Type B pancreatic cell (in vitro differentiated cells): ENCODE data around the gene CERS6. TPM values are rescaled to one million over a fixed set of nuclear protein-coding genes. Genes with fewer than 3 reads are reported as not detected.

Experiments
- DNase-seq: peaks from one replicate; pipeline ENCODE4 v3.0.0; 2021; ENCODE audit warnings: mixed read lengths; ENCODE audit not compliant: unreplicated experiment; ENCODE audit errors: extremely low spot score
- H3K27ac Mint-ChIP-seq: 2 replicates; pipeline ENCODE4 v1.8.0; 2021; ENCODE audit warnings: mild to moderate bottlenecking, mixed read lengths
- H3K27me3 Mint-ChIP-seq: 2 replicates; pipeline ENCODE4 v1.8.0; 2021; ENCODE audit warnings: mixed read lengths
- H3K36me3 Mint-ChIP-seq: 2 replicates; pipeline ENCODE4 v1.8.0; 2021; ENCODE audit warnings: mixed read lengths
- H3K4me1 Mint-ChIP-seq: one replicate; pipeline ENCODE4 v1.8.0; 2021; ENCODE audit warnings: mixed read lengths; ENCODE audit not compliant: unreplicated experiment
- H3K4me3 Mint-ChIP-seq: 2 replicates; pipeline ENCODE4 v1.8.0; 2021; ENCODE audit warnings: mild to moderate bottlenecking, mixed read lengths
- H3K9me3 Mint-ChIP-seq: 2 replicates; pipeline ENCODE4 v1.8.0; 2021; ENCODE audit warnings: mixed read lengths
- total RNA-seq: library from RNA; stranded (reverse); gene quantifications from 2 replicates; pipeline ENCODE4 v1.2.1, GENCODE V29; 2021; ENCODE audit warnings: low replicate concordance
- TF ChIP-seq, protein P1 (sequence below): fragments of 200-600 bp; sonication (generic); conservative IDR thresholded peaks from 2 replicates; pipeline ENCODE4 v1.5.0; 2021; ENCODE audit warnings: antibody characterized with exemption, mild to moderate bottlenecking

CERS6 gene
- total RNA-seq, 1 donor from 2014 or later = 43.0 TPM

DNA sequence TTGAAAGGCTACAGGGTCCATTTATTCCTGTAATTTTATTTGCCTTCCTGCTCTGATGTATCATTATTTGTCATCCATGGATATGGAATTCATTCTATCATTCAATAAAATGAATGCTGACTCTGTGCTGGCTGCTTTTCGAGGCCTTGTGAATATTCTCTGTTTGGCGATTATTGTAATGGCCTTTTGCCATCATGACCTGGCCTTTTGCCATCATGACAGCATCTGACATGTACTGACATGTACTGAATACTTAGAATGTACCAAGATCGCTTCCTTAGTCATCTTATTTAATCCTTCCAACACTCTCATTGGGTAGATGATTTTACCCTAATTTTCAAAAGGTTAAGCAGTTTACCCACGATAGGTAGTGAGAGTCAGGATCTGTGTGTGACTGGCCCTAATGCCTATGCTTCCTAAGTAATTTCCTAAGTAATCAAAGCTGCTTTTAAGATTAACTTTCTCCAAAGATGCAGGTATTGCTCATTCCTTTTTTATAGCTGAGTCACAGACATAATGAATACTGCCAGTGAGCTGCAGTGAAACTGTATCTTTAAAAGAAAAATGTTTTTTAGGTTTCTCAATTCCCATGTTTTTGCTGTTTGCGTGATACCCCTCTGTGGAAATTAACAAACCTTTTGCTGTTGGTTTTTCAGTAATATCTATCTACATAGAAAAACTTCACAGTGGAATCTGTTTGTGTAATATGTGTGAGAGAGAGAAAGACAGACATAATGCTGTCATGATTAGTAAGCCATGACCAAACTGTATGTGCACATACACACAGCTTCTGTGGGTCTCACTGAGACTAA, 127.8 kb downstream of the CERS6 start:
- Mint-ChIP-seq H3K27me3 (no peaks in the 10 kb centered on the region), H3K4me1 (peaks cover 37% of the 10 kb centered on the region), H3K9me3 (no peaks in the 10 kb centered on the region), H3K4me3 (no peak overlapping the region), H3K36me3 (peaks cover 27% of the 10 kb centered on the region), H3K27ac (peak overlapping the region; percentile 57)
- DNase-seq = no peak
- TF ChIP-seq, protein P1, sequence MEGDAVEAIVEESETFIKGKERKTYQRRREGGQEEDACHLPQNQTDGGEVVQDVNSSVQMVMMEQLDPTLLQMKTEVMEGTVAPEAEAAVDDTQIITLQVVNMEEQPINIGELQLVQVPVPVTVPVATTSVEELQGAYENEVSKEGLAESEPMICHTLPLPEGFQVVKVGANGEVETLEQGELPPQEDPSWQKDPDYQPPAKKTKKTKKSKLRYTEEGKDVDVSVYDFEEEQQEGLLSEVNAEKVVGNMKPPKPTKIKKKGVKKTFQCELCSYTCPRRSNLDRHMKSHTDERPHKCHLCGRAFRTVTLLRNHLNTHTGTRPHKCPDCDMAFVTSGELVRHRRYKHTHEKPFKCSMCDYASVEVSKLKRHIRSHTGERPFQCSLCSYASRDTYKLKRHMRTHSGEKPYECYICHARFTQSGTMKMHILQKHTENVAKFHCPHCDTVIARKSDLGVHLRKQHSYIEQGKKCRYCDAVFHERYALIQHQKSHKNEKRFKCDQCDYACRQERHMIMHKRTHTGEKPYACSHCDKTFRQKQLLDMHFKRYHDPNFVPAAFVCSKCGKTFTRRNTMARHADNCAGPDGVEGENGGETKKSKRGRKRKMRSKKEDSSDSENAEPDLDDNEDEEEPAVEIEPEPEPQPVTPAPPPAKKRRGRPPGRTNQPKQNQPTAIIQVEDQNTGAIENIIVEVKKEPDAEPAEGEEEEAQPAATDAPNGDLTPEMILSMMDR = no peak

DNA sequence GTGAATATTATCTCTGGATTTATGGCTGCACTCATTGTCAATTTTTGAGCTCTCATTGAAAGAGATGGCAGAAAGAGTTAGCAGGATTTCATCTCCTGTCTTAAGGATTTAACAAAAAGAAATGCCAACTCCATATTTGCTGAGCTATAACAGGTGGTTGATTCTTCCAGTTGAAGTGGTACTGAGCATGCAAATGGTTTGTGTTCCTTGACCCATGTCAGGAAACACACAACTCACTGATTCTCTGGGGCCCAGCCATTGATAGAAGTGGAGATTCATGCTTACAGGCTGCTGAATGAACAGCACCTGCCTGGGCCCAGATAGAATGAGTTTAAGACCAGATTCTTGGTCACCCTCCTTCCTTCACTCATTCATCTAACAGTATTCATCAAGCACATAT, 128.8 kb downstream of the CERS6 start:
- peaks cover 33% of the 10 kb centered on the region for H3K4me1 Mint-ChIP-seq
- H3K27me3 Mint-ChIP-seq = no peaks in the 10 kb centered on the region
- TF ChIP-seq, protein P1 = no peak
- H3K9me3 Mint-ChIP-seq = no peaks in the 10 kb centered on the region
- no peak overlapping the region for H3K4me3 Mint-ChIP-seq
- no peak overlapping the region for H3K27ac Mint-ChIP-seq
- H3K36me3 Mint-ChIP-seq = peaks cover 22% of the 10 kb centered on the region
- no peak for DNase-seq

DNA sequence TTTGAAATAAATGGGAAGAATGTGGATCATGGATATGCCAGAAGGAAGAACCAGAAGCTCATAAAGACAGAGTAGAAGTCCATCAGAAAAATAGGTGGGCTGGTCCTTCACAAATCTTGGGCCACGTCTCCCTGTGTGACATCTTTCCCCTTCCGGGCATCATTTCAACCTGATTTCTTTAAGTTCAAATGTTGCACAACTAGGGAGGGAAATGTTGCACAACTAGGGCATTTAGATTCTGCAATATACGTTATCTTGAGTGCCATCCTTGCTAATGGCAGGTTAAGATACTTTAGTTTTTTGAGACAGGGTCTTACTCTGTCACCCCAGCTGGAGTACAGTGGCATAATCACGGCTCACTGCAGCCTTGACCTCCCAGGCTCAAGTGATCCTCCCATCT, 129.6 kb downstream of the CERS6 start:
- peaks cover 32% of the 10 kb centered on the region for H3K4me1 Mint-ChIP-seq
- TF ChIP-seq, protein P1 = no peak
- DNase-seq = no peak
- H3K9me3 Mint-ChIP-seq = no peaks in the 10 kb centered on the region
- no peaks in the 10 kb centered on the region for H3K27me3 Mint-ChIP-seq
- no peak overlapping the region for H3K27ac Mint-ChIP-seq
- H3K36me3 Mint-ChIP-seq = peaks cover 21% of the 10 kb centered on the region
- no peak overlapping the region for H3K4me3 Mint-ChIP-seq

DNA sequence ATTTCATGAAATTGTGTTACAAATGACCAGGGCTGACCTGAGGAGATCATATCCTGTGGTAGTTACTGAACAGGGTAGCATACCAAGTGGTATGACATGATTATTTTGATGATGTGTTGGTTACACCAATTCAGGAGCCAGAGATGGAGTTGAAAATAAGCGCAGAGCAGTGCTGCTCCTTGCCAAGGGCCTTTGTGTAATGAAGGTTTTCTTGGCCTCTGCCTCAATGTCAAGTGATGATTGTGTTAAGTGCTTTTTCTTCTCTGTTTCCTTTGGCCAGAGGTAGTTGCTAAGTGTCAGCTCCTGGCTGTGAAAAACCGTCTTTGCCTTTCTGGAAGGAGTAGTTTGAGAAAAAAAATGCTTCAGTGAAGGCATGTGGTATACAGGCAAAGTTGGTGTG, 131.2 kb downstream of the CERS6 start:
- H3K9me3 Mint-ChIP-seq = no peaks in the 10 kb centered on the region
- H3K36me3 Mint-ChIP-seq = peaks cover 10% of the 10 kb centered on the region
- TF ChIP-seq, protein P1 = no peak
- DNase-seq = no peak
- H3K27ac Mint-ChIP-seq = no peak overlapping the region
- H3K4me3 Mint-ChIP-seq = no peak overlapping the region
- H3K4me1 Mint-ChIP-seq = peaks cover 26% of the 10 kb centered on the region
- H3K27me3 Mint-ChIP-seq = no peaks in the 10 kb centered on the region

DNA sequence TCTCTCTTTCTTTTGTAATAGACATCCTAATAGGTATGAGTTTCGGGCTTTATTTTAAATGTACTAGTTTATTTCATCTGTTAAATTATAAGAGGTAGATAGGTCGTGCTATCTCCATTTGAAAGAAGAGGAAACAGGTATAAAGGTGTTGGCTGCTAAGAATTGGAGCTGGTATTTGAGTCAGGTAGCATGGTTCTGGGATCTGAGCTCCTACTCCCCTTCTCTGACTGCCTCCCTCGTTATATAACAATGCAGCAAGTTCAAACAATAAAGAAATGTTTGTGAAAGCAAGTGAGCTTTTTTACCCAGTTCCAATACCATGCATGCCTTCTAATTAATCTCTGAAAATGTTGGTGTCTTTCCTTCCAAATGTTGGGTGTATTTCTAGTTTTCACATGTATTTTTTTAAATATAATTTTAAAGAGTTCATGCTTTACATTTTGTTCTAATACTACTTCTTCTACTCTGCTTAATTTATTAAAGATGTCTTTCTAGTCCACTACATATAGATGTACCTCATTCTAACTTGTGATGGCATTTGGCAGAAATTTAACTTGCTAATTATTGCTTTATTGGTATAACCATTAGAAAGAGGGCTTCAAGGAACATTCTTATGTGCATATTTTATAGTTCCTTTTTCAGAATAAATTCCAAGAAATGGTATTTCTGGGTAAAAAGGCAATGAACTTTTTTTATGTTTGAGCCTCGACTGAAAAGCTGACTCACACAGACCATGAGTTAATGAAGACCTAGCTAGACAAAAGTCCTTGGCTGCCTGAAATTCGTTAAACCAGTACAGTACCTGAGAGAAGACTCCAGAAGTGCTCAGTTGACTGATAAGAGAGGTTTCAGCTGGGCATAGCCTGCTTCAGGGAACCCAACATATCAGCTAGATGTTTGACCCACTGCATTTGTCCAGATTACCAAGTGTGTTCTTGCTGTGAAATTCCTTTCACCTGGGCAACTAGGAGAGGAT, 133.5 kb downstream of the CERS6 start:
- no peaks in the 10 kb centered on the region for H3K27me3 Mint-ChIP-seq
- peaks cover 10% of the 10 kb centered on the region for H3K36me3 Mint-ChIP-seq
- no peak overlapping the region for H3K4me3 Mint-ChIP-seq
- DNase-seq = no peak
- TF ChIP-seq, protein P1 = no peak
- H3K4me1 Mint-ChIP-seq = peaks cover 9% of the 10 kb centered on the region
- no peak overlapping the region for H3K27ac Mint-ChIP-seq
- no peaks in the 10 kb centered on the region for H3K9me3 Mint-ChIP-seq
